ENCODE measurements around the gene TEPSIN.
A peak's percentile ranks its signal among the peaks of the same experiment; 100 is the strongest.

The TEPSIN gene, protein sequence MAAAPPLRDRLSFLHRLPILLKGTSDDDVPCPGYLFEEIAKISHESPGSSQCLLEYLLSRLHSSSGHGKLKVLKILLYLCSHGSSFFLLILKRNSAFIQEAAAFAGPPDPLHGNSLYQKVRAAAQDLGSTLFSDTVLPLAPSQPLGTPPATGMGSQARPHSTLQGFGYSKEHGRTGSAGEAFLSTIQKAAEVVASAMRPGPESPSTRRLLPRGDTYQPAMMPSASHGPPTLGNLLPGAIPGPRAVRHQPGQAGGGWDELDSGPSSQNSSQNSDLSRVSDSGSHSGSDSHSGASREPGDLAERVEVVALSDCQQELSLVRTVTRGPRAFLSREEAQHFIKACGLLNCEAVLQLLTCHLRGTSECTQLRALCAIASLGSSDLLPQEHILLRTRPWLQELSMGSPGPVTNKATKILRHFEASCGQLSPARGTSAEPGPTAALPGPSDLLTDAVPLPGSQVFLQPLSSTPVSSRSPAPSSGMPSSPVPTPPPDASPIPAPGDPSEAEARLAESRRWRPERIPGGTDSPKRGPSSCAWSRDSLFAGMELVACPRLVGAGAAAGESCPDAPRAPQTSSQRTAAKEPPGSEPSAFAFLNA

DNA sequence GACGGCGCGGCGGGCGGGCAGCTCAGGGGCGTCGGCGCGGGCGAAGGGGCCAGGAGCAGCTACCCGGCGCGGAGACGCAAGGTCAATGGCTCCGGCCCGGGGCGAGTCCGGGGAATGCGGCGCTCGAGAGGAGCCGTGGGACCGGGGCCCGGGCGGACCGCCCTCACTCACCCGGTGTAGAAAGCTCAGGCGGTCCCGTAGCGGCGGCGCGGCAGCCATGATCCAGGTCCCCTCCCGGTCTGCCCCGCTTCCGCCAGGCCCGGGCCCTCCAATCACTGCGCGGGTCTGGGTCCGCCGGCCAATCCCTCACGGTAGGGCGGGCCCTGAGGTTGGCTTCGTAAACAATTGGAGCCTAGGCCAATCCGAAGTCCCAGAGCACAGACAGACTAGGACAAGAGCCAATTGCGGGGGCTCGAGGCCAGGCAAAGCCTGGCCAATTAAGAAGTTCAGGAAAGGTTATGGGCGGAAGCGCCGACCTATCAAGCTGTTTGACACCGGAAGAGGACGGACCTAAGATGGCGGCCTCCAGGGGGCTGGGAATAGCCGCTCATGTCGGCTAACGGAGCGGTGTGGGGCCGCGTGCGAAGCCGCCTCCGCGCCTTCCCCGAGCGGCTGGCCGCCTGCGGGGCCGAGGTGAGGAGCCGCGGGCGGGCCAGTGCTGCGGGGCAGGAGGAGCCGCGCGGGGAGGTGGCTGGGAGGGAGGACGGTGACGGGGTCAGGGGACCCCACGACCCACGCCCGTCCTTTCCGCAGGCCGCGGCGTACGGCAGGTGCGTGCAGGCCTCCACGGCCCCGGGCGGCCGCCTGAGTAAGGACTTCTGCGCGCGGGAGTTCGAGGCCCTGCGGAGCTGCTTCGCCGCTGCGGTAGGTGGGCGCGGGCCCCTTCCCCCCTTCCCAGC lies at the start of gene TEPSIN, which contains the start of gene NDUFAF8:
TSS of gene TEPSIN (minus strand) at position 241 of the 899 bp plus-strand sequence. CDS start at position 219, 22 bp downstream.
TSS of gene NDUFAF8 (plus strand) at position 504 of the 899 bp plus-strand sequence. CDS start at position 550, 46 bp downstream.
- peak; percentile 100 for DNase-seq

GRCh38 chr17:81287741-81288430 lies 49.0 kb upstream of the TEPSIN start:
- no peak for DNase-seq

GRCh38 chr17:81287152-81287551 lies 48.3 kb upstream of the TEPSIN start:
- DNase-seq: no peak

DNA sequence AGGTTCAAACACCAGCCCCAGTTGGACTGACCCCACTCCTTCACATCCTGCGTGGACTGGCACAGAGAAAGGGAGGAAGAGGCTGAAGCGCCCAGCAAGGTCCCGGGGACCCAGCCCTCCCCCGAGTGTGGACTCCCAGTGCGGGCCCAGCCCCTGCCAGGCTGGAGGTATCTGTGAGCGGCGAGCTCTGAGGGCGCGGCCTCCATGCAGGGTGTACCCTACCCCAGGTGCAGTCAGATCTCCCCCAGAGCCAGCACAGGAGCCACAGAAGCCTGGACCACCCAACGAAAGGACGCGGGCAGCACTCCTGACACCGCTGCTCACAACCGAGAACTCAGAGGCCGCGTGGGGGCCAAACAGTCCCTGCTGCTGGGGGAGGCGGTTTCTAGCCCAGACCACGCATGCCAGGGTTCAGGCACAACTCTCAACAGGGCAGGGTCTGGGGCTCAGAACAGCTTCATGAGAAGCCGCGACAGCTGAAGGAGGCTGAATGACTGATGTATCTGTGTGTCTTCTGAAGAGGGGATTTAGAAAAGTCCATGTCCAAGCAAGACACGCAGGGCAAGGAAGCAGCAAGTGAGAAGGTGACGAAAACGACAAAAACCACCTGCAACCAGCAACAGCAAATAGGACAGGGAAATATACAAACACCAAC lies 47.8 kb upstream of the TEPSIN start:
- no peak for DNase-seq

DNA sequence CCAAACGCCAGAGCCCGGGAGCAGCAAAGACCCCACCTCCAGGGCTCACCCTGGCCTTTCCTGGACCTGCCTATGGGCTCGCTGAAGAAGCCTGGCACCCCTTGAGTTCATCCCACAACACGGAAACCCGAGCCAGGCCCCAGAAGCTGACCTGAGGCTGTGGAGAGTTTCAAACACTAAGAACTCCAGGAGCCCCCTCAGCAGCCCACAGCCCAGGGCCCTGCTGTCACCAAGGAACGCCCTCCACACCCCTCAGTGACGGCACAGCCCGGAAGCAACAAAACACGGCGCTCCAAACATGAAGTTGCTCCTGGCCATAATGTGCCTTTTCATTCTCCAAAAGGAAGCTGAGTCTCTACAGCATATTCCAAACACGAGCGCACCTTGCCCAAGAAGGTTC lies 47.0 kb upstream of the TEPSIN start:
- DNase-seq: no peak

GRCh38 chr17:81285179-81285878 lies 46.5 kb upstream of the TEPSIN start:
- DNase-seq: peak; percentile 58

GRCh38 chr17:81282876-81283275 lies 44.0 kb upstream of the TEPSIN start:
- DNase-seq: no peak

- DNase-seq: no peak
These were observed 43.3 kb upstream of the TEPSIN start for GRCh38 chr17:81282141-81282540.

DNA sequence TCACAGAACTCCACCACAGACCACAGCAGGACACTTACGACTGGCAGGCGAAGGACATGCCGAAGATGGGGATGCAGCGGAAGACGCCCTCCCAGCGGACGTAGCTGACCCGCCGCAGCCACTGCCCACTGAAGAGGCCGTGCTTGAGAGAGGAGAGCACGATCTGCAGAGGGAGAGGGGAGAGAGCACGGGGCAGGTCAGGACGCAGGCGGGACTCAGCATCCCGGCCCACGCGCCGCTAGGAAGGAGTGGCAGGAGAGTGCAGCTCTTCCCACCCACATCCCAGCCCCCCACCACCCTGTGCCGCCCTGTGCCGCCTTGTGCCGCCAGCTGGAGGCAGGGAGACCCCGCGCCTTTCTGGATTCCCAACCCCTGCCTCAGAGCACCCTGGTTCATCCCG lies 41.7 kb upstream of the TEPSIN start:
- no peak for DNase-seq

DNA sequence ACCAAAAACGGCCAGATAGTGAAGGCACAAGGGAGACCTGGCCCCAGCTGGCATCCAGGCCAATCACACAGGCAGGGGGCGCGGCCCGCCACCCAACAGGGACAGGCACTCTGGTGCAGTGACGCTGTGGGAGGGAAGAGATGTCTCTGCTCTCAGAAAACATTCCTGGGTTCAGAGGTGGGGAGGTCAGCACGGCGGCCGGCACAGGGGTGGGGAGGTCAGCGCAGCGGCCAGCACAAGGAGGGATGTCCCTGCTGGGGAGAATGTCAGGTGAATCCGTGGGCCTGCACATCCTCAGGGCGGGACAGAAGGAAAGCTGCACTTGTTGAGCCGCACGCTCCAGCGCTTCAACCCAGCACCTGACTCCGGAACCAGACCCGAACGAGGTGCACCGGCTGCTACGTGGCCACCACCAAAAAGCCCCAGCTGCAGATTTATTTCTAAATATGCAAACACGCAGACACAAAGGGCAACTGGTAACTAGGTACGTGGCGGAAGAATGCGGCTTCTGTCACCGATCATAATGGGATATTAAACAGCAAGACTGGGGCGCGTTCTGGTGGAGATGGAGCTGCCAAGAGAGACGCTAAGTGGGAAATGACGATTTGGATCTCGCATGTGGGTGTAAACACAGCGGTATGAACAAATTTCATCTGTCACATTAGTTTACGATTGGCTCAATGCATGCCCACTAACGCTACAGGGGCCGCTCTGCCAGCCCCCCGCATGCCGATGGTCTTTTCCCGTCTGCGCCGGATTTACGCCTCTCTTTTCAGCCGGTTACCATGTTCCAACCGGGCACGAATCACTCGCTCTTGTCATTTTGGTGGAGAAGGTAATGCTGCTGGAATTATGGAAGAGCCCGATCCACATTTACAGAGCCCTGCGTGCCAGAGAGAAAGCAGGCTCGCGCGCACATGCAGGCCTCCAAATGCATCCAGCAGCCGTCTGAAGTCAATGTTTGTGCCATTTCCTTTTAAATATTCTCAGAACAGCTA lies 40.7 kb upstream of the TEPSIN start:
- no peak for DNase-seq

DNA sequence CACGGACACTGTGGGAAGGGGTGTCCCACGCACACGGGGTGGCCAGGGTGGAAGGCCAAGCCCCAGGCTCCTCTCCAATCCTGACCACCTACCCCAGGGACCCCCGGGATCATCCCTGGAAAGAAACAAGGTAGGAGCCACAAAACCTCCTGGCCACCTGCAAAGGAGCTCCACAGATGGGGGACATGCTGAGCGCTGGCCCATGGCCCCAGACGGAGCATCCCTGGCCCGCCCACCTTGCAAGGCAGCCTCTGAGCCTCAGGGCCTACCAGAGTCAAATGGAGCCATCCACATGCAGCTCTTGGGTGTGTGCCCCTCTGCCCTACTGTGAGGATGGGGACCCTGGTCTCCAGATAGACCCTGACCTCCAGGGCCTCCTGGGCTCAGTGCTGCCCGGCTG lies 40.0 kb upstream of the TEPSIN start:
- DNase-seq: no peak

- no peak for DNase-seq
These were observed 39.3 kb upstream of the TEPSIN start for GRCh38 chr17:81277946-81278693.

- no peak for DNase-seq
These were observed 38.6 kb upstream of the TEPSIN start for GRCh38 chr17:81277421-81277820.

DNA sequence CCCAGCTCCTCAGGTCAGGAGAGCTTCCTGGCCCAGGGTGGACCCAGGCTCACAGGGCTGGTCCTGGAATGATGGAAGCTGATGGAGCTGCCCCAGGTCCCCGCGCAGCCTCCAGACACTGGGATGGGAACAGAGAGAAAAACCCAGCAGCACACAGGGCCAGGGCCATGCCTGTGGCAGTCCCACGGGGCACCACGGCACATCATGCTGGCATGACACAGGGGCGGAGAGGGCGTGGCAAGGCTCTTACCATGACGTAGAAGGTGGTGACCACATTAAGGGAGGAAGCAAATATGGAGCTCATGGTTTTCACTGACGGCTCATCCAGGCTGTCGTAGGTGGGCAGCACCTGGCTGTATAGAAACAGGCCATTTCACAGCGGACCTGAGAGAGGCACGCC lies 37.9 kb upstream of the TEPSIN start:
- DNase-seq: no peak

- DNase-seq: no peak
These were observed 35.6 kb upstream of the TEPSIN start for GRCh38 chr17:81274471-81274855.

- no peak for DNase-seq
These were observed 35.0 kb upstream of the TEPSIN start for GRCh38 chr17:81273698-81274470.

DNA sequence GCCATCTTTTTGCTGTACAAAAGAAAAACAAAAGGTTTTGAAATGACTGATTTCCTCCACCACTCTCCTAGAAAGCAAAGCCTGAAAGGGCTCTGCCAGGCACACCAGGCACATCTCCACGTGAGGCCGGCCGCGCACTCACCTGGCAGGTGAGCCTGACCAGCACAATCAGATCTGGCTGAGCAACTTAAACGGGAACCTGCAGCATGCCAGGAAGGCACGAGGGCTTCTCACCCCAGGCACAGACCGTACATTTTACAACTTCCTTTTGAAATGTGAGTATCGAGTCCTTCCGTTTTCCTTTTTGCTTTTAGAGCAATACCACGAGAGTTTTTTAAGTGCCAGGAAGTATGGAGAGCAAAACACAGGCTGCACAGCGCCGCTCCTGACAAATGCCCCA lies 33.8 kb upstream of the TEPSIN start:
- no peak for DNase-seq

- DNase-seq: no peak
These were observed 32.4 kb upstream of the TEPSIN start for GRCh38 chr17:81271226-81271625.

GRCh38 chr17:81270279-81270678 lies 31.4 kb upstream of the TEPSIN start:
- DNase-seq: no peak

All from EL (cell line).